Tibial nerve (tissue), 4 donors: ENCODE results near the gene GRIA1. TPM values are rescaled to one million over a fixed set of nuclear protein-coding genes. Genes with fewer than 3 reads are reported as not detected.

Experiments used
- DNase-seq, 2 donors: peaks; one replicate each; pipeline ENCODE4 v3.0.0-alpha.2; 2019; ENCODE audit warnings: low spot score in 2 of 2
- H3K27ac ChIP-seq, 4 donors: fragments of 200-600 bp; sonication (generic) in 3 of 4; one replicate each; pipeline ENCODE4 v1.5.1; 2017 to 2019; ENCODE audit warnings: mild to moderate bottlenecking in 1 of 4
- H3K27me3 ChIP-seq, 2 donors: fragments of 200-600 bp; sonication (generic) in 1 of 2; one replicate each; pipeline versions ENCODE4 v1.5.1 to v1.6.0; 2017 to 2019
- H3K36me3 ChIP-seq, 3 donors: fragments of 200-600 bp; sonication (generic); one replicate each; pipeline ENCODE4 v1.5.1; 2018 to 2019
- H3K4me1 ChIP-seq, 4 donors: fragments of 200-600 bp; sonication (generic) in 3 of 4; one replicate each; pipeline ENCODE4 v1.5.1; 2017 to 2019
- H3K4me3 ChIP-seq, 4 donors: fragments of 200-600 bp; sonication (generic) in 3 of 4; one replicate each; pipeline ENCODE4 v1.5.1; 2017 to 2019; ENCODE audit warnings: mild to moderate bottlenecking in 1 of 4, moderate library complexity in 1 of 4
- H3K9me3 ChIP-seq, 4 donors: fragments of 200-600 bp; sonication (generic) in 3 of 4; one replicate each; pipeline ENCODE4 v1.5.1; 2017 to 2019
- EP300 ChIP-seq, 2 donors: sonication (generic); formaldehyde crosslinking; IDR thresholded peaks; one replicate each; pipeline ENCODE4 v1.6.1; 2017; ENCODE audit warnings: antibody characterized with exemption in 2 of 2, mild to moderate bottlenecking in 1 of 2
- POLR2A ChIP-seq, 2 donors: fragments of 450-650 bp; IDR thresholded peaks; one replicate each; pipeline ENCODE4 v1.6.1; 2017; ENCODE audit warnings: antibody characterized with exemption in 2 of 2, mild to moderate bottlenecking in 2 of 2, moderate library complexity in 2 of 2
- WGBS, 2 donors: methylation state at CpG; one replicate each; pipeline ENCODE4 v1.1.5; 2018; 5-methylcytosine and 5-hydroxymethylcytosine counted together
- total RNA-seq, 4 donors: library from RNA; depleted of rRNA; stranded (reverse); fragments of >200 nt; gene quantifications; one replicate each; pipeline ENCODE4 v1.1.0, GENCODE V29; 2016
- TF ChIP-seq, protein P1 (sequence below), 5 experiments: fragments of 200-600 bp in 3 of 5; fragments of 450-650 bp in 2 of 5; sonication (generic) in 3 of 5; IDR thresholded peaks; one replicate each; pipeline ENCODE4 v1.5.1; 2016 to 2019; ENCODE audit warnings: antibody characterized with exemption in 5 of 5, mild to moderate bottlenecking in 3 of 5, moderate library complexity in 2 of 5

Gene GRIA1
- total RNA-seq, 4 donors from 2014 or later: 1.2 to 2.1 (median 1.5) TPM

DNA sequence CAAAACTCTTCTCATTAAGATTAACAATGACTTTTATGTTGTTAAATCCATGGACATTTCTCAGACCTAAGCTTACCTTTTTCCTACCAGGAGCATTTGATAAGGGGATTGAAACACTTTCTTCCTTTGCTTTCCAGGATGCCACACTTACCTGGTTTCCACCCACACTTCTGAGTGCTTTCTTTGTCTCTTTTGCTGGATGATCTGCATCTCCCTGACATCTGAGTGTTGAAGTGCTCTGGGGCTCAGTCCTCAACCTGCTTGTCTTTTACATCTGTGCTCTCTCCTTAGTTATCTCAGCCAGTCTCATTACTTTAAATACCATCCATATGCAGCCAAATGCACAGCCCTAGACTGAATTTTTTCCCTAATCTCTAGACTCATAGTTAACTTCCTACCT is 22.9 kb upstream of the GRIA1 start:
- Histone ChIP-seq H3K4me1 (no peaks in the 10 kb centered on the region), H3K27me3 (no peaks in the 10 kb centered on the region), H3K27ac (no peak overlapping the region), H3K9me3 (no peaks in the 10 kb centered on the region), H3K36me3 (no peaks in the 10 kb centered on the region), H3K4me3 (no peak overlapping the region)
- DNase-seq: no peak
- no peak for TF ChIP-seq POLR2A (IDR thresholded peaks at IDR 0.05)
- no peak for TF ChIP-seq EP300 (IDR thresholded peaks at IDR 0.05)
- TF ChIP-seq, protein P1, sequence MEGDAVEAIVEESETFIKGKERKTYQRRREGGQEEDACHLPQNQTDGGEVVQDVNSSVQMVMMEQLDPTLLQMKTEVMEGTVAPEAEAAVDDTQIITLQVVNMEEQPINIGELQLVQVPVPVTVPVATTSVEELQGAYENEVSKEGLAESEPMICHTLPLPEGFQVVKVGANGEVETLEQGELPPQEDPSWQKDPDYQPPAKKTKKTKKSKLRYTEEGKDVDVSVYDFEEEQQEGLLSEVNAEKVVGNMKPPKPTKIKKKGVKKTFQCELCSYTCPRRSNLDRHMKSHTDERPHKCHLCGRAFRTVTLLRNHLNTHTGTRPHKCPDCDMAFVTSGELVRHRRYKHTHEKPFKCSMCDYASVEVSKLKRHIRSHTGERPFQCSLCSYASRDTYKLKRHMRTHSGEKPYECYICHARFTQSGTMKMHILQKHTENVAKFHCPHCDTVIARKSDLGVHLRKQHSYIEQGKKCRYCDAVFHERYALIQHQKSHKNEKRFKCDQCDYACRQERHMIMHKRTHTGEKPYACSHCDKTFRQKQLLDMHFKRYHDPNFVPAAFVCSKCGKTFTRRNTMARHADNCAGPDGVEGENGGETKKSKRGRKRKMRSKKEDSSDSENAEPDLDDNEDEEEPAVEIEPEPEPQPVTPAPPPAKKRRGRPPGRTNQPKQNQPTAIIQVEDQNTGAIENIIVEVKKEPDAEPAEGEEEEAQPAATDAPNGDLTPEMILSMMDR (IDR thresholded peaks at IDR 0.05): no peak

DNA sequence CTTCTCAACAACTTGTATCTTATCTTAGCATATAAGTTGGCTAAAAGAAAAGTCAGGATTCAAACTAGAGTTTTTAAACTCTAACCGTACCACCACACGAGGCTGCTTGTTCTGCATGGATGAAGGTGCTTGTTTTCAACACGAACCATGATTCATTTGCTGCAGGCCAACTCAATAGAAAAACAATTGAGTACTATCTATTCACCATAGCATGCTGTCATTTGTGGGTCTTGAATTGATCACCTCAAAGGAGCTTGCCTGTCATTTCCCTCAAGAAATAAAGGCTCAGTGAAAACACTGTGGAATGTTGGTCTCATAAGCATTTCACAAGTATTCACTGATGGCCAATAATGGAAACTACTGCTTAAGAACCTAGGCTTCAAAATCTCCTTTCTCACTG is 21.0 kb upstream of the GRIA1 start:
- no peaks in the 10 kb centered on the region for H3K27me3 ChIP-seq
- no peak overlapping the region for H3K4me3 ChIP-seq
- no peaks in the 10 kb centered on the region for H3K36me3 ChIP-seq
- peaks cover 0 to 3% (median 0%) of the 10 kb centered on the region in 4 donors for H3K9me3 ChIP-seq
- 87 to 90% methylated on average over 3 of the region's 3 CpGs for WGBS, 2 donors
- H3K27ac ChIP-seq: no peak overlapping the region
- H3K4me1 ChIP-seq: no peaks in the 10 kb centered on the region
- no peak for TF ChIP-seq EP300 (IDR thresholded peaks at IDR 0.05)
- no peak for DNase-seq

DNA sequence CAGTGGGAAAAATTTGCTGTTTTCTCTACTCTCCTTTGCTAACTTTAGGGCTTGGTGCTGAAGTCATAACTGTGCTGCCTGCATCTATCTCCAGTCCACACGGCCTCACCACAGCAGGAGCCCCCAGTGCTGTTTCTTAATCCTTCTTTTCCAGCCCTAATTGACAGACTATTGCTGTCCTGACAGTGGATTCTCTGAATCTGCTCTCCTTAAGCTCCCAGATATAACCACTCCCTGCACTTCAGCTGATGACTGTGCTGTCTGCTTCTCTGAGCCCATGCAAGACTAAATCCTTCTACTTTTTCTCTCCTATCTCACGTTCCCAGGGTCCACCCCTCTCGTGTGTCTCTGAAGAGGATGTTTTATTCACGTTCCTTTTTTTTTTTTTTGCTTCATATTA is 19.7 kb upstream of the GRIA1 start:
- H3K4me1 ChIP-seq: no peaks in the 10 kb centered on the region
- peaks cover 0 to 3% (median 0%) of the 10 kb centered on the region in 4 donors for H3K9me3 ChIP-seq
- no peak overlapping the region for H3K4me3 ChIP-seq
- no peaks in the 10 kb centered on the region for H3K27me3 ChIP-seq
- no peak for DNase-seq
- H3K27ac ChIP-seq: no peak overlapping the region
- H3K36me3 ChIP-seq: no peaks in the 10 kb centered on the region
- TF ChIP-seq EP300 (IDR thresholded peaks at IDR 0.05): no peak
- TF ChIP-seq, protein P1 (IDR thresholded peaks at IDR 0.05): no peak
- no peak for TF ChIP-seq POLR2A (IDR thresholded peaks at IDR 0.05)
- WGBS, 2 donors: 43 to 58% methylated on average over 4 of the region's 4 CpGs

DNA sequence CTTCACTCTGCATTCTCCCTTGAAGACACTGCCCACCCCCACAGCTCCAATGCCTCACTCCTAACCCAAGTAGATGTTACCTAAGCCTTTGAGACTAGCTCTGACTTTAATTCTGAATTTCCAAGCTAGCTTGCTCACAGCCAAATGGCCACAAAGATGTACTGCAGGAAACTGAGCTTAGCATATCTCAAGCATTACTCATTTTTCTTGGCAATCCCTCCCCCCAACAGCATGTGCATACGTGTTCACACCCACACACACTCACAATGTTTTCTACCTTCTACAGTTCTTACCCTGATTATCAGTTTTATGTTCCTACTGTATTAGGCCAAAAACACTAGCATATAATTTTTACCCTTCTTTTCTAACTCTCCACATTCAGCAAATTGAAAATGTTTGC is 13.7 kb upstream of the GRIA1 start:
- WGBS, 2 donors: 14 to 33% methylated on average over 1 of the region's 1 CpG
- DNase-seq: no peak
- TF ChIP-seq, protein P1 (IDR thresholded peaks at IDR 0.05): no peak
- TF ChIP-seq EP300 (IDR thresholded peaks at IDR 0.05): no peak
- TF ChIP-seq POLR2A (IDR thresholded peaks at IDR 0.05): no peak

DNA sequence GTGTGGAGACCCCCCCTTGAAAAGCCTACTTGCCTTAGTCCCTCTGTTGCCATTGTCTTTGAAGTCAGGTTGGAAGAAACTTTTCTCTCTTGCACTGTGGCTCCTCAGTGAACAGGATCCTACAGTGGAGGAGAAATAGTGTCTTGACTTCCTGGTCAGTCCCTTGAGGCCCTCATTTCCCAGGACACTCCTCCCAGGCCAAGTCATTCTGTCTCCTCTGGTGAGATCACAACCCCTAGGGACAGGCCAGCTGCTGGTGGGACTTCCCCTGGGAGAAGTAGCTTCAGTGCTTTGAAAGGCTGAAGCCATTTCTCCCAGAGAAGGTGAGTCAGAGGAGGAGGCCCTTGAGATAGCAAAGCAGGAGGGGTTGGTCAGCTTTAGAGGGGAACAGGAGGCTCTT is 10.1 kb upstream of the GRIA1 start:
- Histone ChIP-seq H3K4me1 (no peaks in the 10 kb centered on the region), H3K4me3 (no peak overlapping the region), H3K27ac (no peak overlapping the region), H3K36me3 (no peaks in the 10 kb centered on the region), H3K27me3 (no peaks in the 10 kb centered on the region), H3K9me3 (no peaks in the 10 kb centered on the region)
- no peak for DNase-seq
- TF ChIP-seq, protein P1 (IDR thresholded peaks at IDR 0.05): no peak
- TF ChIP-seq EP300 (IDR thresholded peaks at IDR 0.05) (no peak), POLR2A (IDR thresholded peaks at IDR 0.05) (no peak)

More for the DNA sequence above, 13.7 kb upstream of the GRIA1 start:
- H3K27ac ChIP-seq: no peak overlapping the region
- H3K9me3 ChIP-seq: peaks cover 0 to 3% (median 0%) of the 10 kb centered on the region in 4 donors
- H3K36me3 ChIP-seq: no peaks in the 10 kb centered on the region
- H3K27me3 ChIP-seq: no peaks in the 10 kb centered on the region
- no peaks in the 10 kb centered on the region for H3K4me1 ChIP-seq
- no peak overlapping the region for H3K4me3 ChIP-seq

DNA sequence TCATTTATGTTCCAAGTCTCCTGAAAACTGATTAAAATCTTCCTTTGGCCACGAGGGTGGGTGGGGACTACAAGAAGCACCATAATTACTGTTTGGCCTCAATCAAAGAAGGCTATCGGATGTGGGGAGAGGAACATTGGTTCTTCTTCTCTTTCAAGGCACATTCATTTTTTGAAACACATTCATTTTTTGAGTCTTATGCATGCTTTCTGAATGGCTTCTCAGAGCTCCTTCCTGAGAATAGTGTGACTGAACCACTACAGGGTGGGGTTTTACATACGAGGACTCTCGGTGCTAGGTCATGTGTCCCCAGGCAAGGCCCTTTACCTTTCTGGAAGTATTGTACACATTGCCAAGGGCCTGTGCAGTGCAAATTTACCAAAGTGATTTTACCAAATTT is 7.0 kb upstream of the GRIA1 start:
- Histone ChIP-seq H3K27ac (no peak overlapping the region), H3K9me3 (no peaks in the 10 kb centered on the region), H3K4me1 (no peaks in the 10 kb centered on the region), H3K27me3 (no peaks in the 10 kb centered on the region), H3K36me3 (no peaks in the 10 kb centered on the region), H3K4me3 (no peak overlapping the region)
- 72 to 74% methylated on average over 4 of the region's 4 CpGs for WGBS, 2 donors
- DNase-seq: no peak
- no peak for TF ChIP-seq EP300 (IDR thresholded peaks at IDR 0.05)
- TF ChIP-seq, protein P1 (IDR thresholded peaks at IDR 0.05): no peak
